Trophoblast cell (in vitro differentiated cells and primary cell): ENCODE results near the gene SLC1A5.
"Not testable (repeated sequence)": the region's sequence is repeated elsewhere in the genome, so short reads cannot be mapped to it uniquely, and the experiment has no call there.

Experiments
- DNase-seq, 2 donors: peaks; one replicate each; pipeline ENCODE4 v3.0.0-alpha.2; 2016
- H2AFZ ChIP-seq: 2 replicates; pipeline ENCODE4 v1.6.1; 2013; ENCODE audit warnings: low read length, moderate library complexity, mild to moderate bottlenecking; ENCODE audit not compliant: insufficient read depth, poor library complexity
- H2AK5ac ChIP-seq: 2 replicates; pipeline ENCODE4 v1.6.1; 2013; ENCODE audit warnings: mild to moderate bottlenecking, low read length
- H2BK120ac ChIP-seq: 2 replicates; pipeline ENCODE4 v1.6.1; 2013; ENCODE audit warnings: low read length, mild to moderate bottlenecking, moderate library complexity; ENCODE audit not compliant: insufficient read depth, poor library complexity
- H2BK12ac ChIP-seq: 2 replicates; pipeline ENCODE4 v1.6.1; 2013; ENCODE audit warnings: mild to moderate bottlenecking, low read length, moderate library complexity
- H2BK5ac ChIP-seq: 2 replicates; pipeline ENCODE4 v1.6.1; 2013; ENCODE audit warnings: low read length, low read depth, moderate library complexity, mild to moderate bottlenecking; ENCODE audit not compliant: poor library complexity
- H3K14ac ChIP-seq: 2 replicates; pipeline ENCODE4 v1.6.1; 2013; ENCODE audit warnings: mild to moderate bottlenecking, low read length
- H3K18ac ChIP-seq: 2 replicates; pipeline ENCODE4 v1.6.1; 2013; ENCODE audit warnings: mild to moderate bottlenecking, low read length
- H3K23ac ChIP-seq: 2 replicates; pipeline ENCODE4 v1.6.1; 2013; ENCODE audit warnings: low read length
- H3K27ac ChIP-seq: 2 replicates; pipeline ENCODE4 v1.5.1; 2013; ENCODE audit warnings: low read depth, mild to moderate bottlenecking, inconsistent platforms, low read length, moderate library complexity
- H3K27me3 ChIP-seq: 2 replicates; pipeline ENCODE4 v1.6.1; 2013; ENCODE audit warnings: inconsistent platforms, mild to moderate bottlenecking, low read length, moderate library complexity; ENCODE audit not compliant: insufficient read depth
- H3K36me3 ChIP-seq, 2 experiments: 1 replicate in 1 of 2; 2 replicates in 1 of 2; pipeline ENCODE4 v1.6.1; 2013; ENCODE audit warnings: low read length in 2 of 2, mild to moderate bottlenecking in 2 of 2, moderate library complexity in 1 of 2; ENCODE audit not compliant: insufficient read depth in 2 of 2, control insufficient read depth in 1 of 2
- H3K4ac ChIP-seq: 2 replicates; pipeline ENCODE4 v1.6.1; 2013; ENCODE audit warnings: low read depth, mild to moderate bottlenecking, low read length, moderate library complexity
- H3K4me1 ChIP-seq, 2 experiments: 1 replicate in 1 of 2; 2 replicates in 1 of 2; pipeline ENCODE4 v1.6.1; 2013; ENCODE audit warnings: low read length in 2 of 2, mild to moderate bottlenecking in 2 of 2, moderate library complexity in 1 of 2; ENCODE audit not compliant: insufficient read depth in 2 of 2, control insufficient read depth in 1 of 2
- H3K4me2 ChIP-seq: 2 replicates; pipeline ENCODE4 v1.6.1; 2013; ENCODE audit warnings: inconsistent platforms, mild to moderate bottlenecking, low read length, moderate library complexity
- H3K4me3 ChIP-seq: 2 replicates; pipeline ENCODE4 v1.5.1; 2013; ENCODE audit warnings: mild to moderate bottlenecking, low read depth, low read length, inconsistent platforms
- H3K79me1 ChIP-seq: one replicate; pipeline ENCODE4 v1.6.1; 2013; ENCODE audit warnings: low read length
- H3K79me2 ChIP-seq: 2 replicates; pipeline ENCODE4 v1.6.1; 2013; ENCODE audit warnings: low read length, mild to moderate bottlenecking; ENCODE audit not compliant: control insufficient read depth, insufficient read depth, poor library complexity
- H3K9ac ChIP-seq: 2 replicates; pipeline ENCODE4 v1.6.1; 2013; ENCODE audit warnings: mild to moderate bottlenecking, low read length
- H3K9me3 ChIP-seq: 2 replicates; pipeline ENCODE4 v1.6.1; 2013; ENCODE audit warnings: low read depth, mild to moderate bottlenecking, control low read depth, inconsistent platforms, low read length; ENCODE audit not compliant: insufficient read depth
- H4K12ac ChIP-seq: 2 replicates; pipeline ENCODE4 v1.6.1; 2013; ENCODE audit warnings: low read depth, mild to moderate bottlenecking, low read length, moderate library complexity
- H4K8ac ChIP-seq: 2 replicates; pipeline ENCODE4 v1.6.1; 2013; ENCODE audit warnings: low read depth, mild to moderate bottlenecking, low read length, moderate library complexity
- H4K91ac ChIP-seq: one replicate; pipeline ENCODE4 v1.6.1; 2013; ENCODE audit warnings: low read depth, mild to moderate bottlenecking, low read length, moderate library complexity
- WGBS: extraction: QIAGEN DNeasy Blood & Tissue Kit; methylation state at CpG from one replicate; pipeline ENCODE4 v1.1.7; 2013; ENCODE audit warnings: missing lambda C conversion rate; ENCODE audit not compliant: insufficient read length, insufficient coverage; ENCODE audit errors: extremely low coverage; 5-methylcytosine and 5-hydroxymethylcytosine counted together

Gene SLC1A5

DNA sequence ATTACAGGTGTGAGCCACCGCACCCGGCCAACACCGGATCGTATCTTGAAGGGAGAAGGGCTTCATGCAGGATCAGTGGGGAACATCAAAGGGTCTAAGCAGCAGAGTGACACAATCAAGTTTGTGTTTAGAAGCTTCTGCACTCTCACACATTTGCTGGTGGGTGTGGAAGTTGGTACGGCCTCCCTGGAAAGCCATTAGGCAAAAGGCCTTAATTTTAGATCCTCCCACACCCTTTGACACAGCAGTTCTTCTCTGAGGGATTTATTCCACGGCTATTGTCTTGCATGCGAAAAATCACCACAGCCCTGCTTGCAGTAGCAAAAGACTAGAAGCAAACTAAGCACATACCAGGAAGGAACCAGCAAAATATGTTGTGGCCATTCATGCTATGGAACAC lies 18.3 kb upstream of the SLC1A5 start:
- Histone ChIP-seq H4K8ac (no peak overlapping the region), H3K9me3 (no peaks in the 10 kb centered on the region), H2BK12ac (no peak overlapping the region), H4K12ac (no peak overlapping the region), H2BK5ac (no peak overlapping the region), H3K4me2 (no peak overlapping the region), H2AFZ (no peak overlapping the region), H2BK120ac (no peak overlapping the region), H3K27ac (no peak overlapping the region), H4K91ac (no peak overlapping the region), H3K14ac (no peak overlapping the region), H3K9ac (no peak overlapping the region), H3K4ac (no peak overlapping the region), H3K36me3 (no peaks in the 10 kb centered on the region), H2AK5ac (no peak overlapping the region), H3K4me1 (peaks cover 0 to 2% of the 10 kb centered on the region in 2 experiments), H3K4me3 (no peak overlapping the region), H3K79me2 (no peaks in the 10 kb centered on the region), H3K18ac (no peak overlapping the region), H3K27me3 (no peaks in the 10 kb centered on the region), H3K23ac (no peak overlapping the region), H3K79me1 (no peaks in the 10 kb centered on the region)
- WGBS: no CpG with 5 or more reads among the region's 7 CpGs
- no peak for DNase-seq

DNA sequence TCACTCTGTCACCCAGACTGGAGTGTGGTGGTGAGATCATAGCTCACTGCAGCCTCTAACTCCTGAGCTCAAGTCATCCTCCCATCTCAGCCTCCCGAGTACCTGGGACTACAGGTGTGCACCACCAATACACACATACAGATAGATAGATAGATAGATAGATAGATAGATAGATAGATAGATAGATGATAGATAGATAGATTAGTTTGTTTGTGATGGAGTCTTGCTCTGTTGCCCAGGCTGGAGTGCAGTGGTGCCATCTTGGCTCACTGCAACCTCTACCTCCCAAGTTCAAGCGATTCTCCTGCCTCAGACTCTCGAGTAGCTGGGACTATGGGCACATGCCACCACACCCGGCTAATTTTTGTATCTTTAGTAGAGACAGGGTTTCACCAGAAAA lies 16.0 kb upstream of the SLC1A5 start:
- H2BK12ac ChIP-seq, H3K4ac ChIP-seq, H4K91ac ChIP-seq, H2AK5ac ChIP-seq, H3K36me3 ChIP-seq, H4K12ac ChIP-seq, H3K14ac ChIP-seq, H3K79me1 ChIP-seq, H3K23ac ChIP-seq, H2AFZ ChIP-seq, H3K79me2 ChIP-seq, H2BK120ac ChIP-seq, H3K4me3 ChIP-seq, H2BK5ac ChIP-seq, H3K9ac ChIP-seq, H3K27me3 ChIP-seq, DNase-seq, H3K18ac ChIP-seq, H4K8ac ChIP-seq, H3K4me1 ChIP-seq, H3K9me3 ChIP-seq, H3K27ac ChIP-seq, H3K4me2 ChIP-seq: not testable (repeated sequence)
- no CpG with 5 or more reads among the region's 4 CpGs for WGBS

DNA sequence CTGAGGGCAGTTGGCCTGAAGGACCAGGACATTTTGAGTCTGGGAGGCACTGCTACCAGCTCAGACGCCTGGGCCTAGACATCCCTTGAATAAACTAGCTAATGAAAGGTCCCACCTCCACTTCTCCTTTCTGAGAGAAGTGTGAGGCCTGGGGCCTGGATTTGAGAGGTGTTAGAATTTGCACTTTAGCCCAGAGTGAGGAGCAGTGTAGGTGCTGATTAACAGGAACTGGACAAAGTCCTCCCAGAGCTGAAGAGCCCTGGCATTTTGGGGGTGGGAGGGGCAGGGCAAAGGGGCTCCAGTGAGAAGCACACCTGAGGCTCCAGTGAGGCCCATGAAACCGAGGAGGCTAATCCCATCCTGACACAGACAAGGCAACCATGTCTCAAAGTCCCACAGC lies 15.2 kb upstream of the SLC1A5 start:
- Histone ChIP-seq H2AK5ac (no peak overlapping the region), H2BK5ac (no peak overlapping the region), H3K18ac (no peak overlapping the region), H4K8ac (no peak overlapping the region), H3K4me1 (peaks cover 0 to 5% of the 10 kb centered on the region in 2 experiments), H3K4me2 (no peak overlapping the region), H3K9ac (no peak overlapping the region), H3K4ac (no peak overlapping the region), H2BK120ac (no peak overlapping the region), H4K12ac (no peak overlapping the region), H3K79me1 (peaks cover 2% of the 10 kb centered on the region), H3K23ac (no peak overlapping the region), H4K91ac (no peak overlapping the region), H3K27me3 (no peaks in the 10 kb centered on the region), H3K36me3 (no peaks in the 10 kb centered on the region), H2BK12ac (no peak overlapping the region), H3K4me3 (no peak overlapping the region), H3K27ac (no peak overlapping the region), H3K79me2 (no peaks in the 10 kb centered on the region), H3K9me3 (no peaks in the 10 kb centered on the region), H3K14ac (no peak overlapping the region), H2AFZ (no peak overlapping the region)
- no peak for DNase-seq
- WGBS: no CpG with 5 or more reads among the region's 2 CpGs

DNA sequence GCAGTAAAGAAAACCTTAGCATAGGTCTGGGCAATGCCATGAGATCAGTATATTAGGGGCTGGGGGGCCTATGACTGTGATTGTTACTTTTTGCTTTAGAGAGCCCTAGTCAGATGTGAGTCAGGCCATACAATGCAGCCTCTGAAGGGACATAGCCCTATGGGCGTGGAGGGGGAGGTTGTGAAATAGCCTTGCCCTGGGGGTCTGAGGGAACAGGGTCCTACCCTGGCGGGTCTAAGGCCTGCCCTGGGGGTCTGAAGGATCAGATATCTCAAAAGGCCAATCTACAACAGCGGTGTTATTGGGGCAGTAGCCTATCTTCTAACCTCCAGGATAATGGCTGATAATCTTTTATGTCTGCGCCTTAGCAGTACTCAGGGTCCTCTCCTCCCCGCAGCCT lies 13.8 kb upstream of the SLC1A5 start:
- H3K23ac ChIP-seq: no peak overlapping the region
- no peak overlapping the region for H3K18ac ChIP-seq
- no CpG with 5 or more reads among the region's 5 CpGs for WGBS
- H2AFZ ChIP-seq: no peak overlapping the region
- no peak overlapping the region for H2BK12ac ChIP-seq
- no peak overlapping the region for H4K91ac ChIP-seq
- H3K36me3 ChIP-seq: no peaks in the 10 kb centered on the region
- no peak overlapping the region for H3K4me3 ChIP-seq
- H2BK120ac ChIP-seq: no peak overlapping the region
- no peak for DNase-seq
- H3K14ac ChIP-seq: no peak overlapping the region
- H3K9ac ChIP-seq: no peak overlapping the region
- H3K27ac ChIP-seq: no peak overlapping the region
- H4K8ac ChIP-seq: no peak overlapping the region
- no peak overlapping the region for H2BK5ac ChIP-seq
- H3K79me1 ChIP-seq: peaks cover 2% of the 10 kb centered on the region
- H3K4me1 ChIP-seq: peaks cover 0 to 5% of the 10 kb centered on the region in 2 experiments
- H3K9me3 ChIP-seq: no peaks in the 10 kb centered on the region
- H4K12ac ChIP-seq: no peak overlapping the region
- no peaks in the 10 kb centered on the region for H3K79me2 ChIP-seq
- H2AK5ac ChIP-seq: no peak overlapping the region
- no peak overlapping the region for H3K4ac ChIP-seq
- no peak overlapping the region for H3K4me2 ChIP-seq
- H3K27me3 ChIP-seq: no peaks in the 10 kb centered on the region
